ENCODE measurements around the gene LIMK1. TPM values are rescaled to one million over a fixed set of nuclear protein-coding genes. Genes with fewer than 3 reads are reported as not detected.

The LIMK1 gene
- total and polyA plus RNA-seq, 2 of the 4 experiments (the other 2 are of a cell fraction), result 25.8 to 48.0 TPM

DNA sequence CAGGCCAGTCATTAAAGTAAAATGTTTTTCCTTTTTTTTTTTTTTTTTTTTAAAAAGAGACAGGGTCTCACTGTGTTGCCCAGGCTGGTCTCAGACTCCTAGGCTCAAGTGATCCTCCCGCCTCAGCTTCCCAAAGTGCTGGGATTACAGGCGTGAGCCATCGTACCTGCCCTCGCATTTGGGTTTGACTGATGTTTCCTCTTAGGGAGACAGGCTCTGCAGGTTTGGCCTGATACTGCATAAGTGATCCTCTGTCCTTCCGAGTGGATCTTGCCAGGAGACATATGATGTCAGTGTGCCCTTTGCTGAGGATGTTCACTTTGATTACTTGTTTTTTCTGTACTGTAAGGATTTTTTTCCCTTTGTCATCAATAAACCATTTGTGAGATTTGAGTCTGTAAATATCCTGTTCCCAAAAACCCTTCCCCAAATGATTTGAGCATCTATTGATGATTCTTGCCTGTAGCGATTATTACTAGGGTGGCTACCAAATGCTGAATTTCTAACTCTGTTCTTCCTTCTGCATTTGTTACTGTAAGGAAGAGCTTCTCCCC is 19.7 kb downstream of the LIMK1 start:
- no peaks in the 10 kb centered on the region; the same call in 1 of the 2 replicates for H3K9me1 ChIP-seq (ENCODE audit: insufficient read depth, low read length)
- no peak overlapping the region for H3K56ac ChIP-seq (ENCODE audit: extremely low read depth, insufficient read depth, low read length)
- H3K4me2 ChIP-seq (ENCODE audit: low read depth, low read length), result no peak overlapping the region
- no peak overlapping the region for H3K4me3 ChIP-seq (ENCODE audit: insufficient read depth, low read depth, low read length)
- no peak overlapping the region for H2BK5ac ChIP-seq (ENCODE audit: low read depth, low read length, poor library complexity, severe bottlenecking)
- H3K4ac ChIP-seq (ENCODE audit: low read depth, low read length), result no peak overlapping the region
- H4K5ac ChIP-seq (ENCODE audit: low read depth, low read length), result no peak overlapping the region
- H2BK15ac ChIP-seq (ENCODE audit: low read depth, low read length), result no peak overlapping the region
- no peak overlapping the region for H3K14ac ChIP-seq (replicated peaks; ENCODE audit: low read depth, low read length)
- ChIA-PET POLR2A (ENCODE audit: unreplicated experiment) (interaction anchor here (0.6 kb wide), 1 partner anchor 75 kb away, joined by 3 read pairs; no protein-coding TSS in a partner anchor), CTCF (no interaction called here)
- dilution Hi-C loops (cut with HindIII; ENCODE audit: low sequenced_read_pairs, unreplicated experiment), result no loop called here
- intact Hi-C loops (cut with micrococcal nuclease), result no loop called here
- H3K4me1 ChIP-seq (ENCODE audit: control insufficient read depth, insufficient read depth, low read length), result peaks cover 3% of the 10 kb centered on the region; the same call in 1 of the 2 replicates
- no peak overlapping the region for H2AK5ac ChIP-seq (ENCODE audit: low read depth, low read length)
- H3K9me3 ChIP-seq (ENCODE audit: control insufficient read depth, insufficient read depth, low read length), result no peaks in the 10 kb centered on the region
- DNase-seq (no peak), ATAC-seq (ENCODE audit: low read depth) (no peak)
- no TSS peak for BruUV-seq (replicated peaks)
- peak; percentile 36 for TF ChIP-seq MAFK (IDR thresholded peaks at IDR 0.05; ENCODE audit: low read depth, low read length)
- TF ChIP-seq SMC3 (IDR thresholded peaks at IDR 0.05; ENCODE audit: low read depth, low read length), result no peak
- TF ChIP-seq RFX5 (IDR thresholded peaks at IDR 0.05; ENCODE audit: low read depth, low read length), result no peak
- no peak for TF ChIP-seq MXI1 (IDR thresholded peaks at IDR 0.05; ENCODE audit: borderline replicate concordance, low read depth, low read length)
- no peak for TF ChIP-seq CEBPB (IDR thresholded peaks at IDR 0.05; ENCODE audit: low read depth, low read length)
- peaks cover 47% of the 10 kb centered on the region for H3K36me3 ChIP-seq (ENCODE audit: control insufficient read depth, insufficient read depth, low read length)
- no peak overlapping the region for H2BK20ac ChIP-seq (ENCODE audit: low read depth, low read length)
- no peak overlapping the region for H2AFZ ChIP-seq (replicated peaks; ENCODE audit: low read length, poor library complexity)
- H3K9ac ChIP-seq (ENCODE audit: low read depth, low read length), result no peak overlapping the region
- H3K18ac ChIP-seq (ENCODE audit: low read depth, low read length), result no peak overlapping the region
- no peak overlapping the region for H4K8ac ChIP-seq (ENCODE audit: low read depth in 2 of 2, low read length in 2 of 2)
- no peak overlapping the region for H2AK9ac ChIP-seq (replicated peaks; ENCODE audit: low read depth, low read length, poor library complexity)
- H3K27ac ChIP-seq (ENCODE audit: insufficient read depth, low read length), result no peak overlapping the region
- in situ Hi-C loops (cut with MboI; ENCODE audit: low sequenced_read_pairs), result no loop called here
- no peaks in the 10 kb centered on the region for H3K27me3 ChIP-seq (ENCODE audit: control insufficient read depth, insufficient read depth, low read length)
- no CpG with 5 or more reads among the region's 6 CpGs for WGBS, 2 experiments (ENCODE audit: extremely low coverage in 2 of 2, insufficient read length in 1 of 2)
- no peak overlapping the region for H2BK120ac ChIP-seq (ENCODE audit: low read depth, low read length)
- peaks cover 8 to 43% of the 10 kb centered on the region in 2 experiments for H3K79me1 ChIP-seq (ENCODE audit: low read depth in 1 of 2, low read length in 2 of 2)
- H3K23ac ChIP-seq (ENCODE audit: low read depth, low read length), result no peak overlapping the region
- H4K20me1 ChIP-seq (ENCODE audit: insufficient read depth, low read length), result no peaks in the 10 kb centered on the region; the same call in none of the 2 replicates
- no peak overlapping the region for H4K91ac ChIP-seq (ENCODE audit: insufficient read depth, low read depth, low read length)

Data from IMR-90 (cell line).